Ectodermal cell (in vitro differentiated cells): Measurements from ENCODE around the gene C5orf22.

ENCODE experiments used
- H3K27ac ChIP-seq: 2 replicates; pipeline ENCODE4 v1.7.0; 2013; ENCODE audit warnings: mild to moderate bottlenecking, low read depth, low read length; ENCODE audit not compliant: insufficient read depth, poor library complexity, severe bottlenecking
- H3K27me3 ChIP-seq: 2 replicates; pipeline ENCODE4 v1.7.0; 2013; ENCODE audit warnings: mild to moderate bottlenecking, low read length; ENCODE audit not compliant: insufficient read depth, control insufficient read depth, poor library complexity, severe bottlenecking
- H3K36me3 ChIP-seq: one replicate; pipeline ENCODE4 v1.7.0; 2013; ENCODE audit warnings: low read length; ENCODE audit not compliant: control insufficient read depth, insufficient read depth
- H3K4me1 ChIP-seq: one replicate; pipeline ENCODE4 v1.7.0; 2013; ENCODE audit warnings: low read length; ENCODE audit not compliant: control insufficient read depth, insufficient read depth
- H3K4me3 ChIP-seq: 2 replicates; pipeline ENCODE4 v1.7.0; 2013; ENCODE audit warnings: low read depth, low read length, control low read depth; ENCODE audit not compliant: insufficient read depth
- H3K9me3 ChIP-seq: 2 replicates; pipeline ENCODE4 v1.7.0; 2013; ENCODE audit warnings: mild to moderate bottlenecking, low read length, moderate library complexity; ENCODE audit not compliant: control insufficient read depth
- WGBS, 2 experiments: methylation state at CpG; one replicate each; pipeline ENCODE4 v1.1.7; 2013; ENCODE audit warnings: missing lambda C conversion rate in 2 of 2; 5-methylcytosine and 5-hydroxymethylcytosine counted together

The C5orf22 gene

DNA sequence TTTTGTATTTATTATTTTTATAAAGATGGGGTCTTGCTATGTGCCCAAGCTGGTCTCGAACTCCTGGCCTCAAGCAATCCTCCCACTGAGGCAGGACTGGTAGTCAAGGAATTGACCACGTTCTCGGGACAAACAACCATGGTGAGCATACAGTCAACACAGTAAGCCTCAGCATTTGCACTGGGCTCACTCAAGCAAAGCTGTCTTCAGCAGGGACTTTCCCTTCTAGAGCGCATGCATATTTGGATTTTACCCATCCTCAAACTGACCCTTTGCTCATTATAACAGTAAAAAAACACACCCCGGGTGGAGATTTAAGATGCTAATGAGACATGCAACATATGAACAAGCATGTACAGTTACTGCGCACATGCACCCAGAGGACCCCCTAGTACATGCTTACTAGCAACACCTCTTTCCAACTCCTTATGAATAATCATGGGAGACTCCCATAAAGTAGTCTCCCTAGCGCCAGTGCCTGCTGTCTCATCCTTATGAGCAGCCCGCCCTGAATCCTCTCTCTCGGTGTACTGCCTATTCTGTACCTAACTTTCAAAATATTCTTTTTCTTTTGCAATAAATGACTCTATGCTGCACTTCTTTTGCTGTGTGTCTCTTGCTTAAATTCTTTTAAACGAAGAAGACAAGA is 41.5 kb downstream of the C5orf22 start:
- H3K9me3 ChIP-seq, result no peaks in the 10 kb centered on the region
- WGBS, 2 experiments, result 91 to 93% methylated on average over 10 of the region's 10 CpGs
- H3K27ac ChIP-seq, result no peak overlapping the region

GRCh38 chr5:31574772-31575171 is 42.7 kb downstream of the C5orf22 start:
- H3K27ac ChIP-seq, result no peak overlapping the region
- H3K9me3 ChIP-seq, result no peaks in the 10 kb centered on the region
- H3K4me1 ChIP-seq, result no peaks in the 10 kb centered on the region
- H3K36me3 ChIP-seq, result no peaks in the 10 kb centered on the region
- H3K4me3 ChIP-seq, result no peak overlapping the region
- H3K27me3 ChIP-seq, result no peaks in the 10 kb centered on the region
- WGBS, 2 experiments, result 97 to 98% methylated on average over 3 to 4 of the region's 4 CpGs

More for the DNA sequence above, 41.5 kb downstream of the C5orf22 start:
- H3K36me3 ChIP-seq, result no peaks in the 10 kb centered on the region
- H3K4me1 ChIP-seq, result no peaks in the 10 kb centered on the region
- no peak overlapping the region for H3K4me3 ChIP-seq
- no peaks in the 10 kb centered on the region for H3K27me3 ChIP-seq

DNA sequence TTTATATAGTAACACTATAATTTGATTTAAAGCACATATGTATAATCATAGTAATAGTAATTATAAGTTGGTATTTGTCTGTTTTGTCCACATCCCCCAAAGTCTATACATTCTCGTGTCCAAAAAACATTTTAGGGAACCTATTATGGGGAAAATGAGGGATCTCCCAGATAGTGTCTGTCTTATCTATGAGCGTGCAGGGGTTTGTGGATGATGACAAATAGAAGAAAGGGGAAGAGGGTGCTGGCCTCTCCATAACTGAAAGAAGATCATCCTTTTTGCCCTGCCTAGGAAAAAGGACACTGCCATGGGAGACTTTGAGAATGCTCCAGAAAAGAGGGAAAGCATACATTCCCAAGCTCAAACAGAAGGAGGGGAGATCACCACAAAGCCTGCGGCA is 45.3 kb downstream of the C5orf22 start:
- Histone ChIP-seq H3K27ac (no peak overlapping the region), H3K4me3 (no peak overlapping the region), H3K36me3 (no peaks in the 10 kb centered on the region), H3K27me3 (no peaks in the 10 kb centered on the region), H3K4me1 (no peaks in the 10 kb centered on the region), H3K9me3 (no peaks in the 10 kb centered on the region)
- 98 to 100% methylated on average over 3 of the region's 3 CpGs for WGBS, 2 experiments

- Histone ChIP-seq H3K9me3 (no peaks in the 10 kb centered on the region), H3K4me1 (no peaks in the 10 kb centered on the region), H3K27ac (no peak overlapping the region), H3K36me3 (no peaks in the 10 kb centered on the region), H3K27me3 (no peaks in the 10 kb centered on the region), H3K4me3 (no peak overlapping the region)
- WGBS, 2 experiments, result 95 to 97% methylated on average over 2 of the region's 2 CpGs
These were observed 47.5 kb downstream of the C5orf22 start for GRCh38 chr5:31579558-31579957.

DNA sequence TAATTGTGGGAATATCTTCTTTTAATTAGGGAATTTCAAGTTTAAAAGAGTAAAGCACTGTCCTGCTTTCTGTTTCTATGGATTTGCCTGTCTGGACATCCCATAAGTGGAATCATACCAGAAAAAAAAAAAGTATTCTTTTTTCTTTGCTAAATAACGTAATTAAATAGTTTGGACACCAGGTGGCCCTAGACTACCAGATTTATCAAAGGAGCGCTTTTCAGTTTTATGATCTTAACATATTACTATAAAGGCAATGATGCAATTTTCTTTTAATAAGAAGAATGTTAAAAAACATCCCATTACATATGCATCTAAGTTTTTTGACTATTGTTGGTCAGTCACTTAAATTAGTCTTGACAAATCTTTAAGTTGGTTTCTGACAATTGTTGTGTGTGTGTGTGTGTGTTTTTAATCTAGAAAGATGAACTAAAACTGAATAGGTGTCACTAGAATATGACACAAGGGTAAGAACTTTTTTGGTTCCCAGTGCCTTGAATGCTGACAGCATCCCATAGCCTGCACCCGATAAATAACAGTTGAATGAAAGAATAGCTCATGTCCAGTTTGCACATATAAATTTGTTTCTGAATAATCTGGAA is 49.5 kb downstream of the C5orf22 start:
- Histone ChIP-seq H3K36me3 (no peaks in the 10 kb centered on the region), H3K27ac (no peak overlapping the region)

GRCh38 chr5:31583129-31583528 is 51.0 kb downstream of the C5orf22 start:
- 96 to 97% methylated on average over 2 of the region's 2 CpGs for WGBS, 2 experiments
- H3K36me3 ChIP-seq, result no peaks in the 10 kb centered on the region

More for the DNA sequence above, 49.5 kb downstream of the C5orf22 start:
- Histone ChIP-seq H3K4me3 (no peak overlapping the region), H3K4me1 (no peaks in the 10 kb centered on the region), H3K27me3 (no peaks in the 10 kb centered on the region), H3K9me3 (no peaks in the 10 kb centered on the region)
- 80 to 95% methylated on average over 1 of the region's 3 CpGs for WGBS, 2 experiments

DNA sequence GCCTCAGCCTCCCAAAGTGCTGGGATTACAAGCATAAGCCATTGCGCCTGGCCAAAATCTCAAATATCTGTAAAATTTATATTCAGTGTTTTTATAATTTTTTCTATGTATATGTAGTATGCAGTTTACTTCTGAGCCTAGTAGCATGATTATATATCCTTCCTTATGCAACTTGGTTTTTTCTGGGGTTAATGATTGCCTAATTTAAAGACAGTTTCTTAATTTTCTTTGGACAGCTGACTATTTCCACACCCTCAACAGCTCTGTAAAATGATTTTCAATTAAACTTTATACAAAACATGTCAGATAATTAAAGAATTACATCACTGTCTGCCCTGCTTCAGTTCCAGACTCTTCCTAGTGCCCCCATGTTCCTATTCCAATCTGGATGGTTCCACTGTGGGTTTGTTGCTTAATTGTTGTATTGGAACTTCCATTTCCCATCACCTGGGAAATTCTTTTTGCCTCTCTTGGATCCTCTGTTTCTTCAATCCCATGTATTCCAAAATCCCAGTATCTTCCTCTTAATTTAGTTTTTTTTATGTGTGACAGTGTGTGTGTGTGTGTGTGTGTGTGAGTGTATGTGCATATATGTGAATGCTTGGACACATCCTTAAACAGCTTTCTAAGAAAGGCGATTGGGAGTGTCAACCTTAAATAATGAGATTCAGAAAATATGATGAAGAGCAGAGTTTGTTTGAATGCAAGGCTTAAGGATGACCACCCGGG is 53.2 kb downstream of the C5orf22 start:
- H3K27me3 ChIP-seq, result no peaks in the 10 kb centered on the region
- no peak overlapping the region for H3K4me3 ChIP-seq
- WGBS, 2 experiments, result 80 to 87% methylated on average over 2 to 3 of the region's 3 CpGs
- no peak overlapping the region for H3K27ac ChIP-seq
- H3K36me3 ChIP-seq, result no peaks in the 10 kb centered on the region
- no peaks in the 10 kb centered on the region for H3K9me3 ChIP-seq
- H3K4me1 ChIP-seq, result no peaks in the 10 kb centered on the region

More at GRCh38 chr5:31583129-31583528, 51.0 kb downstream of the C5orf22 start:
- Histone ChIP-seq H3K27me3 (no peaks in the 10 kb centered on the region), H3K4me1 (no peaks in the 10 kb centered on the region), H3K9me3 (no peaks in the 10 kb centered on the region), H3K27ac (no peak overlapping the region), H3K4me3 (no peak overlapping the region)

- H3K4me1 ChIP-seq, result no peaks in the 10 kb centered on the region
- H3K27ac ChIP-seq, result no peak overlapping the region
- H3K9me3 ChIP-seq, result no peaks in the 10 kb centered on the region
- no peaks in the 10 kb centered on the region for H3K36me3 ChIP-seq
- H3K27me3 ChIP-seq, result no peaks in the 10 kb centered on the region
- no peak overlapping the region for H3K4me3 ChIP-seq
- 81 to 89% methylated on average over 2 of the region's 2 CpGs for WGBS, 2 experiments
These were observed 53.8 kb downstream of the C5orf22 start for GRCh38 chr5:31585895-31586270.

- Histone ChIP-seq H3K4me3 (no peak overlapping the region), H3K9me3 (no peaks in the 10 kb centered on the region), H3K4me1 (no peaks in the 10 kb centered on the region), H3K36me3 (no peaks in the 10 kb centered on the region), H3K27me3 (no peaks in the 10 kb centered on the region), H3K27ac (no peak overlapping the region)
- 96 to 98% methylated on average over 5 of the region's 5 CpGs for WGBS, 2 experiments
These were observed 55.4 kb downstream of the C5orf22 start for GRCh38 chr5:31587546-31587945.

- H3K27ac ChIP-seq, result no peak overlapping the region
- no peak overlapping the region for H3K4me3 ChIP-seq
- no peaks in the 10 kb centered on the region for H3K27me3 ChIP-seq
- WGBS, 2 experiments, result 96% methylated on average over 3 of the region's 3 CpGs
- H3K36me3 ChIP-seq, result no peaks in the 10 kb centered on the region
- no peaks in the 10 kb centered on the region for H3K4me1 ChIP-seq
- H3K9me3 ChIP-seq, result no peaks in the 10 kb centered on the region
These were observed 61.6 kb downstream of the C5orf22 start for GRCh38 chr5:31593665-31594064.
